Neutrophil (primary cell): Measurements from ENCODE around the gene PRDM12.

Experiments
- H3K27ac ChIP-seq: fragments of 200-600 bp; sonication (generic); 2 replicates; pipeline ENCODE4 v1.5.1; 2016; ENCODE audit warnings: mild to moderate bottlenecking, moderate library complexity
- H3K27me3 ChIP-seq: fragments of 200-600 bp; sonication (generic); 2 replicates; pipeline ENCODE4 v1.6.0; 2016; ENCODE audit warnings: mild to moderate bottlenecking
- H3K36me3 ChIP-seq: fragments of 200-600 bp; sonication (generic); 2 replicates; pipeline ENCODE4 v1.5.1; 2017
- H3K4me1 ChIP-seq, 2 experiments: fragments of 200-600 bp in 1 of 2; sonication (generic) in 1 of 2; 1 replicate in 1 of 2; 2 replicates in 1 of 2; pipeline versions ENCODE4 v1.5.1 to v1.6.1; 2013 to 2016; ENCODE audit warnings: low read depth in 1 of 2, low read length in 1 of 2, mild to moderate bottlenecking in 1 of 2, moderate library complexity in 1 of 2; ENCODE audit not compliant: control insufficient read depth in 1 of 2, insufficient read depth in 1 of 2
- H3K4me3 ChIP-seq, 2 experiments: fragments of 200-600 bp in 1 of 2; sonication (generic) in 1 of 2; 1 replicate in 1 of 2; 2 replicates in 1 of 2; pipeline ENCODE4 v1.5.1; 2013 to 2016; ENCODE audit warnings: low read depth in 1 of 2, low read length in 1 of 2, mild to moderate bottlenecking in 1 of 2, moderate library complexity in 1 of 2
- H3K9me3 ChIP-seq: fragments of 200-600 bp; sonication (generic); 2 replicates; pipeline ENCODE4 v1.5.1; 2016
- CTCF ChIP-seq: fragments of 200-600 bp; sonication (generic); IDR thresholded peaks from 2 replicates; pipeline ENCODE4 v1.5.1; 2016; ENCODE audit warnings: antibody characterized with exemption

PRDM12 gene

DNA sequence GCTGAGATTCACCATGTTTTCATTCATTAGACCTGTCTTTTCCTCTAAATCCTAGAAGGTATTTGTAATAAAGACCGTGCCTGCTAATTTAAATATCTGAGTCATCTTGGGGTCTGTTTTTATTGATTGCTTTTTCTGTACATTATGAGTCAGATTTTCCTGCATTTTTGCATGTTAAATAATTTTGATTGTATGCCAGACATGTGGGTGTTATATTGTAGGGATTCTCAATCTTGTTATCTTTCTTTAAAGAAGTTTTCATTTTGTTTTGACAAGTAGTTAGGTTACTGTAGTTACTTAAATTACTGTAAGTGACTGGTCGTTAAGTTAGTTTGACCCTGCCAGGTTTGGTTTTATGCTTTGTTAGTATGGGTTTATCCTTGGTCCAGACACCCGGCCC is 64.3 kb downstream of the PRDM12 start:
- no peaks in the 10 kb centered on the region for H3K9me3 ChIP-seq
- no peak overlapping the region for H3K27ac ChIP-seq
- H3K36me3 ChIP-seq = no peaks in the 10 kb centered on the region
- no peak for TF ChIP-seq CTCF
- H3K4me1 ChIP-seq = no peaks in the 10 kb centered on the region
- H3K4me3 ChIP-seq = no peak overlapping the region
- no peaks in the 10 kb centered on the region for H3K27me3 ChIP-seq

DNA sequence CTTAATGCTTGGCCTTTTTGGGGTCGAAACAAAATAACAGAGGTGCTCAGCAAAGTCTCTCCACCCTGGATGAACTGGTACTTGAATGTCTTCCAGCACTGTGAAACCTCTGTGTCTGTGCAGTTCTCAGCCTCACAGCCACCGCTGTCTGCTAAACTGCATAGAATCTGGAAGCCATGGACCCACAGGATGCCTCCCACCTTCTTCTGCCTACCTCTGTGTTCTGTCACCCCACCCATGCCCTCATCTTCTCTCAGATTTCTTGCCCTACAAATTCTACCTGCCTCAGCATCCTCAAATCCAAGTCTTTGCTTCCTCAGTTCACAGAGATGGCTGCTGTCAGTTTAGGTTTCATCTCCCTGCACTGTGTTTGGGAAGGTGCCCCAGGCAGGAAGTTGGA is 64.8 kb downstream of the PRDM12 start:
- no peak for TF ChIP-seq CTCF
- H3K9me3 ChIP-seq = no peaks in the 10 kb centered on the region
- no peaks in the 10 kb centered on the region for H3K4me1 ChIP-seq
- no peaks in the 10 kb centered on the region for H3K36me3 ChIP-seq
- no peak overlapping the region for H3K27ac ChIP-seq
- H3K4me3 ChIP-seq = no peak overlapping the region
- no peaks in the 10 kb centered on the region for H3K27me3 ChIP-seq

DNA sequence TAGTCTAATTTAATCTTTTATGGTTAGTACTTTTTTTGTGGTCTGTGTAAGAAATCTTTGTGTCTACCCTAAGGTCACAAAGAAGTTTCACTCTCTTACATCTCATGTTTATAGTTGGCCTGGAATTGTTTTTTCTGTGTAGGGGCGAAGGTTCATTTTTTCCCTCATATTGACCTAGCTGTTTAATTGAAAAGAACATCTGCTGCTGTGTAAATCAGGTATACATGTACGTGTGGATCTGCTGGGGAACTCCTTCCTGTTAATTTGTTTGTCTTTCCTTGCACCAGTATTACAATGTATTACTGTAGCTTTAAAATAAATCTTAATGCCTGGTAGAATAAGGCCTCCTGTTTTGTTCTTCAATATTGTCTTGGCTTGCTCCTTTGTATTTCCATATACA is 67.0 kb downstream of the PRDM12 start:
- Histone ChIP-seq H3K9me3 (no peaks in the 10 kb centered on the region), H3K27ac (no peak overlapping the region), H3K4me3 (no peak overlapping the region), H3K4me1 (no peaks in the 10 kb centered on the region), H3K27me3 (no peaks in the 10 kb centered on the region), H3K36me3 (no peaks in the 10 kb centered on the region)
- no peak for TF ChIP-seq CTCF

- no peaks in the 10 kb centered on the region for H3K9me3 ChIP-seq
- no peak for TF ChIP-seq CTCF
- H3K27me3 ChIP-seq = no peaks in the 10 kb centered on the region
- H3K4me1 ChIP-seq = no peaks in the 10 kb centered on the region
- no peaks in the 10 kb centered on the region for H3K36me3 ChIP-seq
- no peak overlapping the region for H3K27ac ChIP-seq
- H3K4me3 ChIP-seq = no peak overlapping the region
Observed at GRCh38 chr9:130732136-130732535, 67.7 kb downstream of the PRDM12 start.
